IMR-90 (cell line): Measurements from ENCODE around the gene NISCH. TPM values are rescaled to one million over a fixed set of nuclear protein-coding genes. Genes with fewer than 3 reads are reported as not detected.

Experiments used
- ATAC-seq: fragments of 200-7000 bp; cut with Tn5 transposase; 2 replicates; pipeline ENCODE4 v1.9.1; 2020; ENCODE audit warnings: low read depth, mild to moderate bottlenecking, moderate library complexity
- BruUV-seq: library from RNA; stranded (reverse); fragments of 400-500 nt; replicated peaks from 2 replicates; lab custom pipeline; 2021; lab: Mats Ljungman, UMichigan
- CTCF ChIA-PET: fragments of 300-600 bp; formaldehyde crosslinking; extraction: SDS; loops from one replicate; lab custom pipeline; 2021; ENCODE audit warnings: antibody characterized with exemption; lab: Yijun Ruan, JAX
- POLR2A ChIA-PET: fragments of 300-600 bp; sonication (Branson Sonifier 250); formaldehyde crosslinking; loops from one replicate; lab custom pipeline; 2022; ENCODE audit warnings: antibody characterized with exemption; ENCODE audit not compliant: unreplicated experiment; lab: Charles Lee
- DNase-seq: peaks from one replicate; pipeline ENCODE4 v3.0.0; 2013
- H2AFZ ChIP-seq: replicated peaks from 2 replicates; pipeline ENCODE3; 2013; ENCODE audit warnings: low read length, mild to moderate bottlenecking; ENCODE audit not compliant: poor library complexity
- H2AK5ac ChIP-seq: 2 replicates; pipeline ENCODE4 v1.6.1; 2013; ENCODE audit warnings: low read depth, low read length, inconsistent platforms
- H2AK9ac ChIP-seq: replicated peaks from 2 replicates; pipeline ENCODE3; 2013; ENCODE audit warnings: mild to moderate bottlenecking, low read depth, low read length, moderate library complexity; ENCODE audit not compliant: poor library complexity
- H2BK120ac ChIP-seq: 2 replicates; pipeline ENCODE4 v1.6.1; 2013; ENCODE audit warnings: low read depth, low read length, inconsistent platforms
- H2BK15ac ChIP-seq: 3 replicates; pipeline ENCODE4 v1.6.1; 2013; ENCODE audit warnings: low read depth, low read length, inconsistent platforms
- H2BK20ac ChIP-seq: 2 replicates; pipeline ENCODE4 v1.6.1; 2013; ENCODE audit warnings: low read depth, mild to moderate bottlenecking, inconsistent platforms, low read length, moderate library complexity
- H2BK5ac ChIP-seq: 2 replicates; pipeline ENCODE4 v1.6.1; 2013; ENCODE audit warnings: mild to moderate bottlenecking, low read depth, low read length, inconsistent platforms; ENCODE audit not compliant: poor library complexity, severe bottlenecking
- H3K14ac ChIP-seq: replicated peaks from 2 replicates; pipeline ENCODE4 v1.6.1; 2013; ENCODE audit warnings: low read depth, low read length, inconsistent platforms
- H3K18ac ChIP-seq: 2 replicates; pipeline ENCODE4 v1.6.1; 2013; ENCODE audit warnings: low read depth, low read length, control low read depth
- H3K23ac ChIP-seq: 2 replicates; pipeline ENCODE4 v1.6.1; 2013; ENCODE audit warnings: low read depth, low read length, inconsistent platforms
- H3K27ac ChIP-seq: 2 replicates; pipeline ENCODE4 v1.5.1; 2013; ENCODE audit warnings: mild to moderate bottlenecking, control low read depth, low read length; ENCODE audit not compliant: insufficient read depth
- H3K27me3 ChIP-seq: 2 replicates; pipeline ENCODE4 v1.6.1; 2013; ENCODE audit warnings: low read length; ENCODE audit not compliant: control insufficient read depth, insufficient read depth
- H3K36me3 ChIP-seq: 2 replicates; pipeline ENCODE4 v1.6.1; 2013; ENCODE audit warnings: low read length, mixed read lengths; ENCODE audit not compliant: control insufficient read depth, insufficient read depth
- H3K4ac ChIP-seq: 2 replicates; pipeline ENCODE4 v1.6.1; 2013; ENCODE audit warnings: low read depth, low read length, inconsistent platforms
- H3K4me1 ChIP-seq: 2 replicates; pipeline ENCODE4 v1.6.1; 2013; ENCODE audit warnings: low read length, mixed read lengths; ENCODE audit not compliant: control insufficient read depth, insufficient read depth
- H3K4me2 ChIP-seq: 2 replicates; pipeline ENCODE4 v1.6.1; 2013; ENCODE audit warnings: low read depth, mild to moderate bottlenecking, control low read depth, low read length, moderate library complexity
- H3K4me3 ChIP-seq: 2 replicates; pipeline ENCODE4 v1.5.1; 2013; ENCODE audit warnings: low read depth, mild to moderate bottlenecking, control low read depth, low read length, moderate library complexity; ENCODE audit not compliant: insufficient read depth
- H3K56ac ChIP-seq: 2 replicates; pipeline ENCODE4 v1.6.1; 2013; ENCODE audit warnings: low read length, inconsistent platforms; ENCODE audit not compliant: insufficient read depth; ENCODE audit errors: extremely low read depth
- H3K79me1 ChIP-seq, 2 experiments: 2 replicates each; pipeline ENCODE4 v1.6.1; 2013; ENCODE audit warnings: low read length in 2 of 2, inconsistent platforms in 1 of 2, low read depth in 1 of 2
- H3K9ac ChIP-seq: 2 replicates; pipeline ENCODE4 v1.6.1; 2013; ENCODE audit warnings: low read depth, low read length, control low read depth
- H3K9me1 ChIP-seq: 2 replicates; pipeline ENCODE4 v1.6.1; 2013; ENCODE audit warnings: low read length, inconsistent platforms; ENCODE audit not compliant: insufficient read depth
- H3K9me3 ChIP-seq: 2 replicates; pipeline ENCODE4 v1.6.1; 2013; ENCODE audit warnings: low read length; ENCODE audit not compliant: control insufficient read depth, insufficient read depth
- H4K20me1 ChIP-seq: 2 replicates; pipeline ENCODE4 v1.6.1; 2013; ENCODE audit warnings: low read length, inconsistent platforms; ENCODE audit not compliant: insufficient read depth
- H4K5ac ChIP-seq: 2 replicates; pipeline ENCODE4 v1.6.1; 2013; ENCODE audit warnings: mild to moderate bottlenecking, low read depth, low read length, control low read depth
- H4K8ac ChIP-seq, 2 experiments: 2 replicates each; pipeline ENCODE4 v1.6.1; 2013; ENCODE audit warnings: low read depth in 2 of 2, low read length in 2 of 2, control low read depth in 1 of 2, inconsistent platforms in 1 of 2
- H4K91ac ChIP-seq: 2 replicates; pipeline ENCODE4 v1.6.1; 2013; ENCODE audit warnings: low read depth, low read length, inconsistent platforms; ENCODE audit not compliant: insufficient read depth
- BHLHE40 ChIP-seq: fragments of 150-350 bp; IDR thresholded peaks from 2 replicates; pipeline ENCODE4 v1.6.1; 2016; ENCODE audit warnings: mild to moderate bottlenecking, low read depth, low read length
- CEBPB ChIP-seq: IDR thresholded peaks from 2 replicates; pipeline ENCODE4 v1.6.1; 2012; ENCODE audit warnings: low read depth, low read length, improper control_type of control experiment
- CTCF ChIP-seq: conservative IDR thresholded peaks from 2 replicates; pipeline ENCODE4 v1.5.1; 2012; ENCODE audit warnings: mild to moderate bottlenecking, low read depth, low read length, improper control_type of control experiment
- ELK1 ChIP-seq: fragments of 150-350 bp; IDR thresholded peaks from 2 replicates; pipeline ENCODE4 v1.6.1; 2016; ENCODE audit warnings: low read depth, mild to moderate bottlenecking, low read length, moderate library complexity, borderline replicate concordance
- FOS ChIP-seq: fragments of 150-350 bp; IDR thresholded peaks from 2 replicates; pipeline ENCODE4 v1.6.1; 2016; ENCODE audit warnings: low read depth, low read length
- MXI1 ChIP-seq: IDR thresholded peaks from 2 replicates; pipeline ENCODE4 v1.6.1; 2012; ENCODE audit warnings: low read depth, mild to moderate bottlenecking, low read length, moderate library complexity, borderline replicate concordance
- NFE2L2 ChIP-seq: fragments of 150-350 bp; IDR thresholded peaks from 2 replicates; pipeline ENCODE4 v1.6.1; 2016; ENCODE audit warnings: low read depth, mild to moderate bottlenecking, low read length
- RAD21 ChIP-seq: IDR thresholded peaks from 2 replicates; pipeline ENCODE4 v1.6.1; 2012; ENCODE audit warnings: low read length, improper control_type of control experiment
- RFX5 ChIP-seq: IDR thresholded peaks from 2 replicates; pipeline ENCODE4 v1.8.0; 2012; ENCODE audit warnings: low read depth, mild to moderate bottlenecking, low read length, moderate library complexity
- SMC3 ChIP-seq: fragments of 150-350 bp; IDR thresholded peaks from 2 replicates; pipeline ENCODE4 v1.6.1; 2016; ENCODE audit warnings: low read depth, mild to moderate bottlenecking, antibody characterized with exemption, low read length, moderate library complexity
- WGBS, 2 experiments: methylation state at CpG; one replicate each; pipeline versions ENCODE4 v1.1.5 to v1.1.7; 2013; ENCODE audit warnings: missing lambda C conversion rate in 2 of 2; ENCODE audit not compliant: insufficient read length in 1 of 2; ENCODE audit errors: extremely low coverage in 2 of 2; 5-methylcytosine and 5-hydroxymethylcytosine counted together
- dilution Hi-C: fragments of 300-500 bp; cut with HindIII; formaldehyde crosslinking; loops from one replicate; pipeline ENCODE4 v1.14.3; 2018; ENCODE audit warnings: low sequenced_read_pairs; ENCODE audit not compliant: unreplicated experiment
- in situ Hi-C: fragments of 300-500 bp; cut with MboI; formaldehyde crosslinking; loops from 3 replicates; pipeline ENCODE4 v1.14.3; 2019; ENCODE audit warnings: low sequenced_read_pairs, inconsistent platforms, mixed read lengths
- intact Hi-C: fragments of 100-400 bp; cut with micrococcal nuclease; formaldehyde crosslinking; loops from 2 replicates; pipeline ENCODE4 v1.10.0; 2022
- polyA plus RNA-seq, 3 experiments: library from polyadenylated mRNA; depleted of rRNA; stranded (reverse); fragments of >200 nt; gene quantifications; 2 replicates each; pipeline ENCODE4 v1.2.3, GENCODE V29; 2012; ENCODE audit warnings: low replicate concordance in 1 of 3
- total RNA-seq: library from RNA; depleted of rRNA; stranded (reverse); fragments of >200 nt; gene quantifications from 2 replicates; pipeline ENCODE4 v1.2.3, GENCODE V29; 2012

The NISCH gene
- total and polyA plus RNA-seq, 2 of the 4 experiments (the other 2 are of a cell fraction): 36.9 to 86.0 TPM

GRCh38 chr3:52438104-52438376, 17.4 kb upstream of the NISCH start:
- H3K23ac ChIP-seq: no peak overlapping the region
- no peak overlapping the region for H3K4me2 ChIP-seq
- H3K4me3 ChIP-seq: no peak overlapping the region
- no peaks in the 10 kb centered on the region for H3K9me3 ChIP-seq
- intact Hi-C loops: no loop called here
- dilution Hi-C loops: no loop called here
- H3K79me1 ChIP-seq: no peaks in the 10 kb centered on the region
- peaks cover 8% of the 10 kb centered on the region; the same call in 1 of the 2 replicates for H3K4me1 ChIP-seq
- no peak overlapping the region for H4K8ac ChIP-seq
- no peaks in the 10 kb centered on the region for H4K20me1 ChIP-seq
- no peak for DNase-seq
- no peak overlapping the region for H3K4ac ChIP-seq
- WGBS, 2 experiments: no CpG with 5 or more reads among the region's 6 CpGs
- H2AFZ ChIP-seq: no peak overlapping the region
- no peak overlapping the region for H2AK5ac ChIP-seq
- no peaks in the 10 kb centered on the region for H3K9me1 ChIP-seq
- in situ Hi-C loops: no loop called here
- H4K91ac ChIP-seq: no peak overlapping the region
- no peak overlapping the region for H3K56ac ChIP-seq
- no peaks in the 10 kb centered on the region for H3K36me3 ChIP-seq
- no peak overlapping the region for H3K14ac ChIP-seq
- no peak overlapping the region for H4K5ac ChIP-seq
- ChIA-PET CTCF (no interaction called here), POLR2A (no interaction called here)
- H3K9ac ChIP-seq: no peak overlapping the region
- H2AK9ac ChIP-seq: no peak overlapping the region
- no peak overlapping the region for H2BK20ac ChIP-seq
- no peak for ATAC-seq
- TF ChIP-seq NFE2L2 (no peak), RFX5 (no peak), ELK1 (no peak), FOS (no peak), CEBPB (no peak), BHLHE40 (no peak), MXI1 (no peak), CTCF (no peak), RAD21 (no peak), SMC3 (no peak)
- peaks cover 17% of the 10 kb centered on the region for H3K27me3 ChIP-seq
- no peak overlapping the region for H2BK120ac ChIP-seq
- H3K18ac ChIP-seq: no peak overlapping the region
- no TSS peak for BruUV-seq
- H3K27ac ChIP-seq: no peak overlapping the region
- H2BK5ac ChIP-seq: no peak overlapping the region
- no peak overlapping the region for H2BK15ac ChIP-seq
